ENCODE results near the gene LRMDA.

The LRMDA gene

DNA sequence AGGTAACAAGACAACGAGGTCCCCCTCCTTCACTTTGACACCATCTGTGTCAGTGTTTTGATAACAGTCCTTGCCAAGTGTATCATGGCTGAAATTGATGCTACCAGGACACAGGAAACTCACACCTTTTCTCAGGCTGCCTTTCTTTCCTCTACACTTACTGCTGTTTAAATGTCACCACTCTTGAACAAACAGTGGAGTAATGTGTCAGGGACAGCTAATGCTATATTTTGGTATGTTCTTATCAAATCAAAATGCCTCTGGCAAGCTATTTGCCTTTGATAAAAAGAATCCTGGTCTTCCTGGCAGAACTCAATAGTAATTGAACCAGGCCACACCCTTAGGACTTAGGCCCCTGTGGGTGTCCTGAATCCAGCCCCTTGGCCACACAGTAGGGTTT lies 692.9 kb downstream of the LRMDA start:
- DNase-seq (ENCODE audit: low read depth): no peak
- H3K4me3 ChIP-seq (ENCODE audit: low read depth, low read length): no peak overlapping the region
- TF ChIP-seq, protein P1, sequence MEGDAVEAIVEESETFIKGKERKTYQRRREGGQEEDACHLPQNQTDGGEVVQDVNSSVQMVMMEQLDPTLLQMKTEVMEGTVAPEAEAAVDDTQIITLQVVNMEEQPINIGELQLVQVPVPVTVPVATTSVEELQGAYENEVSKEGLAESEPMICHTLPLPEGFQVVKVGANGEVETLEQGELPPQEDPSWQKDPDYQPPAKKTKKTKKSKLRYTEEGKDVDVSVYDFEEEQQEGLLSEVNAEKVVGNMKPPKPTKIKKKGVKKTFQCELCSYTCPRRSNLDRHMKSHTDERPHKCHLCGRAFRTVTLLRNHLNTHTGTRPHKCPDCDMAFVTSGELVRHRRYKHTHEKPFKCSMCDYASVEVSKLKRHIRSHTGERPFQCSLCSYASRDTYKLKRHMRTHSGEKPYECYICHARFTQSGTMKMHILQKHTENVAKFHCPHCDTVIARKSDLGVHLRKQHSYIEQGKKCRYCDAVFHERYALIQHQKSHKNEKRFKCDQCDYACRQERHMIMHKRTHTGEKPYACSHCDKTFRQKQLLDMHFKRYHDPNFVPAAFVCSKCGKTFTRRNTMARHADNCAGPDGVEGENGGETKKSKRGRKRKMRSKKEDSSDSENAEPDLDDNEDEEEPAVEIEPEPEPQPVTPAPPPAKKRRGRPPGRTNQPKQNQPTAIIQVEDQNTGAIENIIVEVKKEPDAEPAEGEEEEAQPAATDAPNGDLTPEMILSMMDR (IDR thresholded peaks at IDR 0.05; ENCODE audit: insufficient read depth, low read depth, low read length, missing control alignments): no peak

DNA sequence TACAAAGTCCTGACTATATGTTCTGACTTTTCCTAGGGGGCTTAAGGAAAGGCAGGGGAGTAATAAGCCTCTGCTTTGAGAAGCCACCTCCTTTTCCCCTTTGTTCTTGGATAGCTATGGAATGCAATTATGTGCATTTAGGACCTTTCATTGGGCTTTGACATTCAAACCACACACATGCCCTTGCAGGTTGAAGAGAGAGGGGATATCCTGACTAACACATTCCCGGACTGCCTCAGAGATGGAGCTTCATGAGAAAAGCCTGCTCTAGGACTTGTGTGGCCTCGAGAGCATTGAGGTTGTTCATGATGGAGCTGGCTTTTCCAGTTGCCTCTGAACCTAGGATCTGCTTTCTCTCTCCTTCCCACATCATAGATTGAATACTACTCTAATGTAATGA lies 694.5 kb downstream of the LRMDA start:
- no peak overlapping the region for H3K4me3 ChIP-seq (ENCODE audit: low read depth, low read length)
- TF ChIP-seq, protein P1 (IDR thresholded peaks at IDR 0.05; ENCODE audit: insufficient read depth, low read depth, low read length, missing control alignments): no peak
- DNase-seq (ENCODE audit: low read depth): no peak

DNA sequence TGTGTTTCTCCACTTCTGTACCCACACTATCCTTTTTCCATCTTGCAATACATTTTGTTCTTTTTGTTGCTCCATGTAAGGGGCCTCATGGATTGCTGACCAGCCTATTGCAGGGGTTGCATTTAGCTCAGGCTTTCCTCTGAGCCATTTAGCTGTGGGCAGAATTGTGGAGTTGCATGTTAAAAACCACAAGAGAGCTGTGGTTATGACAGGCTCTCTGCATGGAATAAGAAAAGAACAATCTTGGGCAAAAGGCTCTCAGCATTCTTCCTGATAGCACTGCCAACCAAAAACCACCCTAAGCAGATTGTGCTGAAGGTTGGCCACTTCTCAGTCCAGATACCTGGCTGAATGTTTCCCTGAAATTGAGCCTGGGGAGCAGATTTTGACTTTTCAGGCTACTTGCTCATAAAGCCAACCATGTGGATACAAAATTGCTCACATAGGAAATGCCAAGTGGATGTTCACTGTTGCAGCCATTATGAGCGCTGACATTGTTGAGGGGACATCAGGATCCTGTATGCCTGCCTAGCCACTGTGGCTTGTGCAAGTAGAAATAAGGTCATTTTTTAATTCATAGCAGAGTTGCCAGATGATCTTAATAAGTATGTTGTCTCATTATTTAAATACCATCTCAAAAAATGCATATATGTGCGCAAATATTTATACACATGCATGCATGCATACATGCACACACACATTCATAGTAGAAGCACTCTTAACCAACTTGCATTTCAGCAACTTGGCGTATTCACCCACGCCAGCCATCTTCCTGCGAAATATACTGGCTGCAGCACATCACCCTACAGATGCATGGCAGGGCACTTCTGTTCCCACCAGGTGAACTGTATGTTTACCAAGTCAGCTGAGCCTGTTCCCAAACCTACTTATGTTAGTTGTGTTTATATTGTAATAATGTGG lies 695.4 kb downstream of the LRMDA start:
- no peak for DNase-seq (ENCODE audit: low read depth)
- TF ChIP-seq, protein P1 (IDR thresholded peaks at IDR 0.05; ENCODE audit: insufficient read depth, low read depth, low read length, missing control alignments): no peak
- H3K4me3 ChIP-seq (ENCODE audit: low read depth, low read length): no peak overlapping the region

DNA sequence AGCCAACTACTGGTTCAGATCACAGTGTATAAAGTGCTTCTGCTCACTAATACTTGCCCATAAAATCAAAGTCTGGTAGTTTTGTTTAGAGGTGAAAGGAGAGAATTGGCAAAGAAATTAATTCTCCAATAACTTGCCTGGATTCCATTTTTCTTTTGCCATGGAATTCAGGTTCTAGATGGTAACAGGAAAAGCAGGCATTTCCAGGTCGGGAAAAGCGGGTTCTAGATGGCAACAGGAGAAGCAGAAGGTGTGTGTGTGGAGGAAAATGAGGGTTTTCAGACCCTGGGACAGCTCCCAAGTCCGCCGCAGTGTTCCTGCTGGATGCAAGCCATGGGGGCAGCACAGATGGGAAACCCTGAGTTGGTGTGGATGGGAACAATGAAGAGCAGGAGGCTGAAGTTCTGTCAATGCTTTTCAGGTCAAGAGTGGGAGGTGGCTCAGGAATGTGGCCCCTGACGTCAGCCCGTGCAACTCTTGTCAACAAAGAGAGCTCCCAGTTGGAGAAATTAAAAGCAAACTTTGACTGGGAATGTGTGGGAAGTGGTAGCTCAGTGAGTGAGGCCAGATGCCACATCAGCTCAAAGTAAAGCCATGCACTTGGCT lies 696.7 kb downstream of the LRMDA start:
- TF ChIP-seq, protein P1 (IDR thresholded peaks at IDR 0.05; ENCODE audit: insufficient read depth, low read depth, low read length, missing control alignments): no peak
- DNase-seq (ENCODE audit: low read depth): no peak

GRCh38 chr10:76129213-76129612 lies 697.8 kb downstream of the LRMDA start:
- TF ChIP-seq, protein P1 (IDR thresholded peaks at IDR 0.05; ENCODE audit: insufficient read depth, low read depth, low read length, missing control alignments): no peak
- no peak for DNase-seq (ENCODE audit: low read depth)
- H3K4me3 ChIP-seq (ENCODE audit: low read depth, low read length): no peak overlapping the region

More for the DNA sequence above, 696.7 kb downstream of the LRMDA start:
- H3K4me3 ChIP-seq (ENCODE audit: low read depth, low read length): no peak overlapping the region

- H3K4me3 ChIP-seq (ENCODE audit: low read depth, low read length): no peak overlapping the region
- DNase-seq (ENCODE audit: low read depth): no peak
- TF ChIP-seq, protein P1 (IDR thresholded peaks at IDR 0.05; ENCODE audit: insufficient read depth, low read depth, low read length, missing control alignments): no peak
These were observed 699.5 kb downstream of the LRMDA start for GRCh38 chr10:76130892-76131291.
